HuH-7 (cell line): ENCODE data around the gene TBC1D22A.
"Not testable (repeated sequence)": the region's sequence is repeated elsewhere in the genome, so short reads cannot be mapped to it uniquely, and the experiment has no call there.

Experiments
- DNase-seq: peaks from one replicate; pipeline ENCODE4 v3.0.0; 2011; ENCODE audit warnings: low spot score

Gene TBC1D22A

DNA sequence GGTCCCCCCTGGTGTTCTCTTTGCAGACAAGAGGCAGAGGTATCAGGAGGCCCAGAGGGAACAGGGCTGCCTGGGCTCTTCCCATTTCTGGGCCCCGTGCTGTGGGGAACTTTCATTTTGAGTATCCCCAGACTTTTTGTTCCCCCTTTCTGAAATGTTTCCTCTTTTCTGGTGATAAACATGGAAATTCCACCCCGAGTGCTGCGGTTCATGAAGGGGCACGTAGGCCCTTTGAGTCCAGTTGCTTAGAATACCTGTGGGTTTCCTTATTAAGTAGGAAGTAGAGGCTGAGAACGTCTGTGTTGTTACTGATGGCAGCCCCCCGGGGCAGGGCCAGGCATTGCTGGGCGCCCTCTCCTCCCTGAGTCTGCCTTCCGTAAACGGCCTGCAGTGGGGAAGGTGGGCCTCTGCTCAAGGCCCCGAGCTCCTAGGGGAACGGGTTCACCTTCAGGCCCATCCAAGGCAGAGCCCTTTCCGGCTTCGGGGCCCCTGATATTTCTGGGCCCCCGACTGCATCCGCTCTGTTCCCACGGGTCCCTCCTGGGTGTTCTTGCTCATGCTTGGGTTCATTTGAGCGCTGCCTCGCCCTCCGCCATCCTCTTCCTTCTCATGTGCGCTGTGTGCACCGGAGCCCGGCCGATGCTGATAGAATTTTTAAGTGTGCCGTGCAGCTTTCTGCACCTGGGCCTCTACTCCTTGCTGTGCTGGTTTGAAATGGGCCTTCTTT lies 12.0 kb downstream of the TBC1D22A start:
- no peak for DNase-seq

DNA sequence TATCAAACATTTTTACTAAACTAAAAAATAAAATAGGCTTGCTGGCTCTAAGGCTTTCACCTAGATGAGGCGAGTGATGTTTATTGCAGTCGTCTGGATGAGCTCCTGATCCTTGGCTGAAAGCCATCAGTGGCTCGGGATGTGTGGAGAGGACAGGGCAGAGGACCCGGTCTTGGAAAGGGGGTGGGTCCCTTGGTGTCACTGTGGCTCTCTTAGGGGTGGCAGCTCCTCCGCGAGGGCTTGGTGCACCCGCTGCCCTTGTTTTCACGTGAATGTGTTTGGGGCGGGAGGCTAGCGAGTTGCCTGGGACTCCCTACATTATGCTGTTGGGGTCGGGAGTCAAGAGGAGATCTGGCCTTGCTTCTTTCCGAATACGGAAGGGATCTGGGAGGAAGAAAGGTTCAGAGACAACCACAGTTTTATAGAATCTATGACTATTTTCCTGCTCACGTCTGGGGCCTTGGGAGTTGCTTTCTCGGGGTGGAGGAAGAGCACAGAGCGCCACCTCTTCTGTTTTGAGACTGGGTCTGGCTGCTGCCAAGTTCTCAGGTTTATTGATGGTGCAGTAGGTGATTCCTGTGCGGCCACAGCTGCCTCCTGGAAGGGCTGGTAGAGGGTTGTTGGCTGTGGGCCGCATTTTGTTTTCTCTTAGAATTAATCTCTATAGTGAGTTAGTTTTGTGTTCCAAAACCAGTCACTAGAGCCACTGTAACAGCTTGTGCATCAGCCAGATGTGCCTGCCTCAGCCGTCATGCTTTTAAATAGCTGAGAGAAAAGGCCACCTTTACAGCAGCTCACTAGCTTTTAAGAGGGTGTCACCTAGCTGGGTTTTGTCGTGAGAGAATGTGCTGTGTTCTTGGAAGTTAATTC lies 12.8 kb downstream of the TBC1D22A start:
- no peak for DNase-seq

DNA sequence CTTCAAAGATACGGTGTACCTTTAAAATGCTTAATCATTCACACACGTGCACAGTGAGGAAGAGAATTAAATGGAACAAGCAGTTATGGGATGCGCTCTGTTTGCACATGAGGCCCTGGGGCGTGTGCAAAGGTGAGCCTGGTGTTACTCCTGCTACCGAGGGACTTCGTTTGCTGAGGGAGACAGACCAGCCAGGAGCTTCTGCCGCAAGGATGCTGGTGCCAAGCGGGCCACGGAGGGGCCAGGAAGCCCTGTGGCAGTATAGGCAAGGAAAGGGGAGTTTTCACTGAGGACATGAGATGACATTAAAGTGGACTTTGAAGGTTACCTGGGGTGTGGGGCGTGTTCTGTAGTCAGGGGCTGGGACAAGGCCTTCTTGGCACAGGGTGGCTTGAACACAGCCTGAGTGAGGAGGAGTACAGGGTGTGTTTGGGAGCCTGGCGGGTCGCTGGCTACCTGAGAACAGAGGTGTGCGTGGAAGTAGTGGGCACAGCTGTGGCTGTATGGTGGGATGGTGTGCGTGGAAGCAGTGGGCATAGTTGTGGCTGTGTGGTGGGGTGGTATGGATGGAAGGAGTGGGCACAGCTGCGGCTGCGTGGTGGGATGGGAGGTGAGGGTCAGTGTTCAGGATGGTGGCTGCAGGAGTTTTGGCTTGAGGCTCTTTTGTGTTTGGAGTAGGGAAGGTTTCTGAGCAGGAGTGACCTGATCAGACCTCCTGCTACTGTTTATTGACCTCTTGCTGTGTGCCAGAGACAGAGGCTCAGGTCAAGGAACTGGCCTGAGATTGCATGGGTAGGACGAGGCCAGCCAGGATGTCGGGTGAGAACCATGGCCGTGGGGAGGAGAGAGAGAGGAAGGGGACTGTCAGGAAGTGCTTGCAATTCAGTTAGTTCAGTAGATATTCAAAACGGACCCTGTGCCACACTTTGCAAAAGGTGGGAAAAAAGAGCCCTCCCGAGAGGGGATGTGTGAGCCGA lies 13.7 kb downstream of the TBC1D22A start:
- no peak for DNase-seq

DNA sequence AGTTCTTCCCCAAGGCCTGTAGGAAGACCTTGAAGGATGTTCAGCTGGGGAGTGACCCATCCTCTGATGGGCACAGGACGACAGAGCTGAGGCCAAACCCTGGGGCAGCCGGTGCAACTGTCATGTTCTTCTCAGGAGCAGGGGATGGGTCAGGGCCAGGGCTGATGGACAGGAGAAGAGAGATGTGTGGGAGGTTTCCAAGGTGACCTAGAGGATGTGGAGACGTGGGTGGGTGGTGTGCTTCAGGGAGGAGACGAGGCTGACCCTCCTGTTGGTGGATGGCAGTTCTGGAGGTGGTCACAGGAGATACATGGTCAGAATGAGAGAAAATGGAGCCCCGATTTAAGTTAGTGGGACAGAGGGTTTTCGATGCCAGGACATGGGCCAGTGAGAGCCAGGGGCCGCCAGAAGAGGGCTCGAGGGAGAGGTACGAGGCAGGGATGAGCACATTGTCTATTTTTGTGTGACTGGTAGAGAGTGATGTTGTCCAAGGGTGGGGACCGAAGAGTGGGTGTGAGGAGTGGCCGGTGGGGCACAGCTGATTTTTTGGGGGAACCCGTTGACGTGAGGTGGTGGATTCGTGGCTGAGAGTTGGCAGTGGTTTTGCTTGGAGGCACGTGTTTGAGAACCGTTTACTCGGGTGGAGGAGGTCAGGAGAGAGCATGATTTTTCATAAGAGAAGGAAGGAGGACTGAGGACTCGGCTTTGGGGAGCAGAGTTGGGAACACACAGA lies 14.6 kb downstream of the TBC1D22A start:
- DNase-seq = no peak

DNA sequence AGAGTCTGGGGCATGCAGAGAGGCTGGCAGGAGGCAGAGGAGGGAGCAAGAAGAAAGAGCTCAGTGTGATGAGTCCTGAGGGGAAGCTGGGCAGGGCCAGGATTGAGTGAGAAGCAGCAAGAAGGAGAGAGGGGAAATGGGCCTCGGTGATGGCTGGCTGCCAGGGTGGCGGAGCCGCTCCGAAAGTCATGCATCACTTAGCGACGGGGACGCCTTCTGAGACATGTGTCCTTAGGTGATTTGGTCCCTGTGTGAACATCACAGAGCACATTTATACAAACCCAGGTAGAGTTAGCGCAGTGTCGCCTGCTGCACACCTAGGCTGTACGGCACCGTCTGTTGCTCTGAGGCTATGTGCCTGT lies 15.1 kb downstream of the TBC1D22A start:
- DNase-seq = no peak

DNA sequence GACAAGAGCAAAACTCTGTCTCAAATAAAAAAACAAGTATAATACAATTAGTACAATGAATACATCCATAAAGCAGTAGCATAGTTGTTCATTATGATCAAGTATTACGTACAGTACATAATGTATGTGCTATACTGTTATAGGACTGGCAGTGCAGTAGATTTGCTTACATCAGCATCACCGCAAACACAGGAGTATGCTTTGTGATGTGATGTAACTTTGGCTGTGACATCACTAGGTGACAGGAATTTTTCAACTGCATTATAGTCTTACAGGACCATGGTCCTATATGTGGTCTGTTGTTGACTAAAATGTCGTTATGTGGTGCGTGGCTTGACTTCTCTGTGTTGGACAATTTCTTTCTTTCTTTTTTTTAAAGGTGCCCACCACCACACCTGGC lies 16.6 kb downstream of the TBC1D22A start:
- no peak for DNase-seq

DNA sequence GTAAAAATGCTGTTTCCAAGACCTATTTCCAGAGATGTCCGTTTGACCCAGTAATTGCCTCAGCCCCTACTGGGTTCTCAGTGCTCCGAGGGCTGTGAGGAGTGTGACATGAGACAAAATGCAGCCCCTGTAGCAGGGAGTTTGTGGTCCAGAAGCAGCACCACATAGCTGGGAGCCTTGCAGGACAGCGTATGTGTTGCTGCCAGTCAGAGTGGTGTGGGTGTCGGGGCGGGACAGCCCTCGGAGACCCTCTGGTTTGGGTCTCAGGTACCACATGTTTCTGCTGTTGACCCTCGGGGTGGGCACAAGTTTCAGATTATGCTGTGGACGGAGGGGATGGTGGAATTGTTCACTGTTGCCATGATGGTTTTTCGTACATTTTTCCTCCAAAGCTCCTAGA lies 17.2 kb downstream of the TBC1D22A start:
- no peak for DNase-seq

DNA sequence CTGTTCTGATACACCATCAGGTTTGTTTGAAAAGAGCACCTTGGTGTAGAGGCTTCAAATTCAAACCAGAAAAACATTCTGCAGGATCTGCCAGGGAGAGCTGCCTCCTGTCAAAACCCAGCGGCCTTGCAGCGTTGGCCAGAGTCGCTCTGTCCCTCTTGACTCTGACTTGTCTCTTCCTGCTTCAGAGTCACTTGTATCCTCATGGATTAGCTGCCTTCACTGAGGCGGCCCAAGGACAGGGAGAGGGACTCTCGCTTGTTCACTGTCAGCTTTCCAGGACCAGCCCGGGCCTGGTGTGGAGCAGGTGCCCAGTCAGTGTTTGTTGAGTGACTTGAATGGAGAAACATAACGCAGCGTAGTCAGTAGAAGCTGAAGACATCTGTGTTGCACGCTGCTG lies 18.0 kb downstream of the TBC1D22A start:
- DNase-seq = no peak

DNA sequence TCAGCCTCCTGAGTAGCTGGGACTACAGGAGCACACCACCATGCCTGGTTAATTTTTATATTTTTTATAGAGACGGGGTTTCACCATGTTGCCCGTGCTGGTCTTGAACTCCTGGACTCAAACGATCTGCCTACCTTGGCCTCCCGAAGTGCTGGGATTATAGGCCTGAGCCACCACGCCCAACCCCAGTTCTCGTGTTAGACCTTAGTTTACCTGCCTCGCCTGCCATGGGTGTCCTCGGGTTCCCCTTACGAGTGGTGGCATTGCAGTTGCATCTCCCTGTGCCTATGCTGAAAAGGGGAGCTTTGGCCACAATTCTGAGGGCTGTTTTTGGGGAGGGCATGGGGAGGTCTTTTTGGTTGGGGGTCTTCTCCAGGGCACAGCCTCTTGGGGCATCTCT lies 18.8 kb downstream of the TBC1D22A start:
- DNase-seq = no peak

DNA sequence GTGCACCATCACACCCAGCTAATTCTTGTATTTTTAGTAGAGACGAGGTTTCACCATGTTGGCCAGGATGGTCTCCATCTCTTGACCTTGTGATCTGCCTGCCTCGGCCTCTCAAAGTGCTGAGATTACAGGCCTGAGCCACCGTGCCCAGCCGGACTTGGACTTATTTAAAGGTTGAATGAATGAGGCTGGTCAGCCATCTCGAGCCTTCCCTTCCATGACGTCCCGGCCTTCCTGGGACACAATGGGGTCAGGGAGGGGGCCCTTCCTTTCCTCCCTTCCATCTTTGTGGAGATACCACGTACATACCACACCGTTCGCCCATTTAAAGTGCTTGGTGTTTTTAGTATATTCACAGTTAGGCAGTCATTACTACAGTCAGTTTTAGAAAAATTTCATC lies 19.8 kb downstream of the TBC1D22A start:
- DNase-seq = not testable (repeated sequence)

DNA sequence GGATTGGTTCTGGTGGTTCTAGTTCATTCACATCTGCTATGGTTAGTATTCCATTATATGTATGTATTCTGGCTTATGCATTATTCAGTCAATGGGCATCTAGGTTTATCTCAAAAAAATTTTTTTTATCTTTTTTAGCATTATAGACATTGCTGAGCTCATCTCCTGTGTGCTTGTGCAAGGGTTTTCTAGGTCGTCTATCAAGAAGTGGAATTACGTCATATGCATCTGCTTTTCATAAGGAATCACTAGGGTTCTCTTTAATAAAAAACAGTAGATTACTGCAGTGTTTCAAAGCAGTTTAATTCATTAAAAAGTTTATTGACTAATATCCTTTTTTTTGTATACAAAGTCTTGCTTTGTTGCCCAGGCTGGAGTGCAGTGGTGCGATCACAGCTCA lies 21.3 kb downstream of the TBC1D22A start:
- no peak for DNase-seq

DNA sequence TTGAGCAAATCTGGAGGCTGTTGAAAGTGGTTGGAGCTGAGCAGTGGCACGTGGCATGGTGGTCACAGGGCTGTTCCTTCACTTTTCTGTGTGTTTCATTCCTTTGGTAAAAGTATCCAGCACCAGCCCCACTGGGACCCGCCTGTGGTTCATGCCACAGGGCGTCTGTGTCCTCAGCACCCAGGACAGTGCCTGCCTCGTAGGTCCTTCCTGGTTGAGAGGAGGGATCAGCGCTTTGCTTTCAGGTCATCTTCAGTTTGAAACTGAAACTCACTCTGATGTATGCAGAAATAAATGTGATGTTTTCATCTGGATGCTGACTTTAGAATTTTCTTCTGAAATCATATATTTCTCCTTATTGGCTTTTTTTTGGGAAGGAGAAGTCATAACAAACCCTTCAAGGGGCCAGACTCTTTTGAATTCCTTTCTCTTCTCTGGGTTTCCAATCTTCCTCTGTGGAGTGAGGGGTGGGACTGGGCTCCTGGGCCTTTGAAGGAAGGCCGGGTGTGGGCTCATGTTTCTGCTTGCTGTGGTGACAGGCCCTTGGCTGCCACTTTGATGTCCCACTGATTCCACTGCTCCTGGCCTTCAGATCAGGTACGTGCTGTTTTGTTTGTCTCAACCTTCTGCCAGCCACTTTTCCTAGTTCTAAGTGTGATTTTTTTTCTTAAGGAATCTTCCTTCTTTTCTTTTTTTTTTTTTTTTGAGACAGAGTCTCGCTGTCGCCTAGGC lies 26.2 kb downstream of the TBC1D22A start:
- no peak for DNase-seq

DNA sequence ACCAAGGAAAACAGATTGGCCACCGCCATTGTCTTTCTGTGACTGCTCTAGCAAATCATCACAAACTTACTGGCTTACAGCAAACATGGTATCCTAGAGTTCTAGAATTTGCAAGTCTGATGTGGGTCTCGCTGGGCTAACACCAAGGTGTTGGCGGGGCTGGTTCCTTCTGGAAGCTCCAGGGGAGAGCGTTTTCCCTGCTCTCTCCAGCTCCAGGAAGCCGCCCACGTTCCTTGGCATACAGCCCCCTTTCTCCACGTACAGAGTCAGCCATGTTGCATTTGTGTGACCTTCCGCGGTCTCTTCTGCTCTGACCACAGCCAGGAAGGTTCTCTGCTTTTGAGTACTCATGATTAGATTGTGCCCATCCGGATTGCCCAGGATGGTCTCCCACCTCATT lies 27.5 kb downstream of the TBC1D22A start:
- no peak for DNase-seq

DNA sequence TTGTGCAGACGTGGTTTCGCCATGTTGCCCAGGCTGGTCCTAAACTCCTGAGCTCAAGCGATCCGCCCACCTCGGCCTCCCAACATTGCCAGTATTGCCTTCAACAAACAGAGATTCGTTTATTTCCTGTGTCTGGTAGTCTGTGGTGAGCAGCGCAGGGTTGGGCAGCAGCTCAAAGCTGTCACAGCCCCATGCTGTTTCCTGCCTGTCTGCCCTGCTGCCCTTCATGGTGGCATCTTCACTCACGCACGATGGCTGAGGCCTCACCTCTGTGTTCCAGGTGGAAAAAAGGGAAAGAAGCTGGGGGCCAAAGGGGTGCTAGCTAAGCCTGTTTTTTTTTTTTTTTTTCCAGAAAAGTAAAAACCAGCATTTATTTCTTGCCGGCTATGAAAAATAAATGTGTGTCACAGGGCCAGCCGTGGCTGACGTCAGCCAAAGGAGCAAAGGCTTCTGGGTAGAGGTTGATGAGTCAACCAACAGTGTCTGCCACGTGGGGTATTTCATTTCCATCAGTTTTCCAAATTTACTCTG lies 28.8 kb downstream of the TBC1D22A start:
- DNase-seq = no peak

DNA sequence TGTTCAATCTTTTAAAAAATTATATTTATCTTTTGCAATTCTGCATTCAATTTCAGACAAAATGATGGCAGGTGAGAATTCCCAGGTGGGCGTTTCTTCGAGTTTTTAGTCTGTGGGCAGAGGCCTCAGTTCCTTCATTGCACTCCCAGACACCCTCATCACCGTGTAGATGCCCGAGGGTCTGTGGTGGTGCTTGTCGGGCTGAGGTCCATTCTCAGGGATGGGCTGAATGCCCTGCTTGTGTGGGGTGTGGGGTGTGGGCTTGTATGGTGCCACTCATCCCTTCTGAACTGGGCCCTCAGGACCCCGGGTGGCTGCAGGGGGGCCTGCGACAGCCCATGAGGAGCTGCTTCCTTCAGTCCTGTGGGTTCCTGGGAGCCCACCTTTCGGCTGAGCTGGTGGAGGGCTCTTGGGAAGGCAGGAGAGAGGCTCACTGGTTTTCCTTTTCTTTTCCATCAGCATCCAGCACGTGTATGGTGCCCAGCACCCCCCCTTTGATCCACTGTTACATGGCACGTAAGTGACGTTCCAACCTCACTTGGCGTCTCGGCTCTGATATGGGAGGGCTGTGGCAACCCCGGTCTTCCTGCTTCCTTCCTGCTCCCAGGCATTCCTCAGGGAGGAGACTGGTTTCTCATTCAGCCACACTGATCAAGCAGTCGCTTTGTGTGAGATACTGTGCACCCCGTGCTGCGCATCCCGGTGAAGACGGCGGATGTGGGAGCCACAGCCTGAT lies 29.8 kb downstream of the TBC1D22A start:
- DNase-seq = no peak

DNA sequence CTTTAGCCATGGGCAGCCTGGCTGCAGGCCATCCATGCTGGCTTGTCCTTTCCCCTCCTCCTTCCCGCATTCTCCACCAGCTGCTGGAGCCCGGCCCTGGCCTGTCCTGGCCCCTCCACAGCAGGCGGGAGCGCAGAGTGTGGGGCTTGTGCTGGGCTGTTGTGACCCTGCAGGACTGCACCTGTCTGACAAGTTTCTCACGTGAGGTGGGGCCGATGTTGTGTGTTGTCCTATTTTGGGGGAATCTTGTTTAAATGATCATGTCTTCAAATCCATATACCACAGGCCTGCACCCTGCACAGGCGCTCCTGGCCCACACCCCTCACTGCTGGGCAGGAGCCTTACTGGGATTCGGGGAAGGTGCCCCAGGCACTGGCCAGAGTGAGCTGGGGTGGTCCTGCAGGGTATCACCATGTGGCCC lies 30.4 kb downstream of the TBC1D22A start:
- no peak for DNase-seq

DNA sequence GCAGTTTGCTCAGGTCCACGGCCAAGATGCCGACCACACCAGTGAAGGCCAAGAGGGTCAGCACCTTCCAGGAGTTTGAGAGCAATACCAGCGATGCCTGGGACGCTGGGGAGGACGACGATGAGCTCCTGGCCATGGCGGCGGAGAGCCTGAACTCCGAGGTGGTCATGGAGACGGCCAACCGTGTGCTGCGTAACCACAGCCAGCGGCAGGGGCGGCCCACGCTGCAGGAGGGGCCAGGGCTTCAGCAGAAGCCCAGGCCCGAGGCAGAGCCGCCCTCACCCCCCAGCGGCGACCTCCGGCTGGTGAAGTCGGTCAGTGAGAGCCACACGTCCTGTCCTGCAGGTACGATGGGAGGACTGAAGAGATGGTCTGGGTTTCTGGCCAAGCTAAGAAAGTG lies 31.0 kb downstream of the TBC1D22A start:
- no peak for DNase-seq

DNA sequence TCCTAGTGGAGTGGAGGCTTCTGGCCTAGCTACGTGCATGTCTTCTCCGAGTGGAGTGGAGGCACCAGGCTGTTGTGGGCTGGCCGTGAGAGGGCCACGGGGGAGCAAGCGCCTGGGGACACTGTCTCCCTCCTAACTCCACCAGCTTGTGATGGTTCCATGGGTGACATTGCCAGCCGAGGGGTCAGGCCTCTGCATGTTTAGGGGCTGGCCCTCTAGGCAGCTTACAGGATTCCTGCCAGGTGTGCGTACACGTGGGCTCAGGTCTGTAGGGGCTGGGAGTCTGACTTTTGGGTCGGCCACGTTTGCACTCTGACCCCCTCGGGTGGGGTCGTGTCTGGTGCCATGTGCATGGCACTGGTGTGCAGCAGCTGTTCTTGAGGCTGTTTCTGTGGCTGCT lies 31.6 kb downstream of the TBC1D22A start:
- no peak for DNase-seq

DNA sequence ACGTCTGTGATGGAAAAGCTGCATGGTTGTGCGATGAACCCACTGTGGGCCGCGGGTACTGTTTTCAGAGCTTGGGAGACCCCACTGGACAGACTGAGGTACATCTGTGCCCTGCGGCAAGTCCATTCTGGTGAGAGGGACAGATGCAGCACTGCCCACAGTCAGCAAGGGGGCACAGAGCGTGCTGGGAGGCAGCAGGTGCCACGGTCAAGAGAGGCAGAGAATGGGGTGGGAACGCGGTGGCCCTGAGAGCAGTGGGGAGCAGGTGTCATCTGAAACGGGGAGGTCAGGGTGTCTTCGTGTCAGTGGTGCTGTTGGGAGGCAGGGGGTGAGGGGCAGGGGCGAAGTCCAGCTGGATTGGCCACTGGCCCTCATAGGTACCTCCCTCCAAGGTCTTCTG lies 32.0 kb downstream of the TBC1D22A start:
- no peak for DNase-seq

DNA sequence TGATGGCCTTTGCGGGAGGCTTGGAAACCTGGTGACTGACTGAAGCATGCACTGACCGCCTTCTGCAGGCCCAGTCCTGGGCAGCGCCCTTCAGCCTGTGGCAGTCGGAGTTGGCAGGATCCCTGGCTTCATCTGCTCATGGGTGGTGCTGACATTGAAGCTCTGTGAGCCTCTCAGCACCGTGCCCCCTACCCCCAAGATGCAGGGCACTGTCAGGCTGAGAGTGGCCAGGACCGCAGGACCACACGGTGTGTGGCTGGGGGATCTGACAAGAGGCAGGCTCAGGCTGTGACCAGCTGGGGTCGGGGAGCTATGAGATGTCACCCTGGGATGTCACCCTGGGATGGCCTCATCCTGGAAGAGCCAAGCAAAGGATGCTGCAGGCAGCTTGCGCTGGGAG lies 32.7 kb downstream of the TBC1D22A start:
- DNase-seq = no peak
